Upper lobe of left lung (tissue), 6 donors: Measurements from ENCODE around the gene SAMD4A. TPM values are rescaled to one million over a fixed set of nuclear protein-coding genes. Genes with fewer than 3 reads are reported as not detected.

ENCODE experiments used
- ATAC-seq, 2 donors: fragments of 200-7000 bp; cut with Tn5 transposase; one replicate each; pipeline ENCODE4 v1.9.1; 2022; ENCODE audit warnings: mild to moderate bottlenecking in 2 of 2, moderate library complexity in 2 of 2; ENCODE audit not compliant: low FRiP score in 2 of 2
- DNase-seq, 2 donors: peaks; one replicate each; pipeline ENCODE4 v3.0.0-alpha.2; 2019 to 2020
- H3K27ac ChIP-seq, 4 donors: fragments of 200-600 bp; sonication (generic); one replicate each; pipeline ENCODE4 v1.5.1; 2016 to 2019
- H3K27me3 ChIP-seq, 4 donors: fragments of 200-600 bp; sonication (generic); one replicate each; pipeline ENCODE4 v1.5.1; 2017 to 2019
- H3K36me3 ChIP-seq, 4 donors: fragments of 200-600 bp; sonication (generic); one replicate each; pipeline ENCODE4 v1.5.1; 2016 to 2019
- H3K4me1 ChIP-seq, 4 donors: fragments of 200-600 bp; sonication (generic); one replicate each; pipeline ENCODE4 v1.5.1; 2018 to 2019
- H3K4me3 ChIP-seq, 4 donors: fragments of 200-600 bp; sonication (generic); one replicate each; pipeline ENCODE4 v1.5.1; 2017 to 2019; ENCODE audit warnings: mild to moderate bottlenecking in 2 of 4, moderate library complexity in 1 of 4
- H3K9me3 ChIP-seq, 4 donors: fragments of 200-600 bp; sonication (generic); one replicate each; pipeline ENCODE4 v1.5.1; 2018 to 2019
- CTCF ChIP-seq, 6 experiments: fragments of 450-650 bp in 4 of 6; fragments of 200-600 bp in 2 of 6; sonication (generic) in 2 of 6; IDR thresholded peaks; one replicate each; pipeline ENCODE4 v1.5.1; 2016 to 2019; ENCODE audit warnings: antibody characterized with exemption in 6 of 6
- EP300 ChIP-seq, 4 donors: sonication (generic); formaldehyde crosslinking; IDR thresholded peaks; one replicate each; pipeline ENCODE4 v1.5.1; 2017; ENCODE audit warnings: antibody characterized with exemption in 4 of 4, control low read depth in 2 of 4
- POLR2A ChIP-seq, 4 donors: fragments of 450-650 bp; IDR thresholded peaks; one replicate each; pipeline ENCODE4 v1.5.1; 2016 to 2017; ENCODE audit warnings: antibody characterized with exemption in 4 of 4, mild to moderate bottlenecking in 2 of 4
- POLR2AphosphoS5 ChIP-seq, 2 donors: sonication (generic); formaldehyde crosslinking; IDR thresholded peaks; one replicate each; pipeline ENCODE4 v1.5.1; 2017; ENCODE audit warnings: antibody characterized with exemption in 2 of 2
- WGBS, 2 donors: methylation state at CpG; one replicate each; pipeline ENCODE4 v1.1.5; 2017 to 2018; 5-methylcytosine and 5-hydroxymethylcytosine counted together
- total RNA-seq, 6 donors: library from RNA; depleted of rRNA in 4 of 6; stranded (reverse); fragments of >200 nt in 4 of 6; gene quantifications; one replicate each; pipeline versions ENCODE4 v1.1.0 to v1.2.1, GENCODE V29; 2016 to 2021
- donor health status: DM: no; HTN: no; CAD: no; lungs with moderate emphysema.
- donor health status: DM: no; HTN: yes; CAD: no; lungs with severe emphysema.

SAMD4A gene
- total RNA-seq, 6 donors from 2014 or later: 26.0 to 68.3 (median 37.0) TPM

- no peak for DNase-seq
- no peak for TF ChIP-seq EP300 (IDR thresholded peaks at IDR 0.05)
- no peak for TF ChIP-seq CTCF (IDR thresholded peaks at IDR 0.05)
- TF ChIP-seq POLR2A (IDR thresholded peaks at IDR 0.05): no peak
- no peak for TF ChIP-seq POLR2AphosphoS5 (IDR thresholded peaks at IDR 0.05)
- 89 to 100% methylated on average over 3 to 7 of the region's 7 CpGs for WGBS, 2 donors
- Histone ChIP-seq H3K4me1 (peaks cover 0 to 5% (median 2%) of the 10 kb centered on the region in 4 donors), H3K36me3 (no peaks in the 10 kb centered on the region), H3K9me3 (no peaks in the 10 kb centered on the region), H3K27ac (no peak overlapping the region), H3K27me3 (no peaks in the 10 kb centered on the region), H3K4me3 (no peak overlapping the region)
- no peak for ATAC-seq
These were observed 241.0 kb downstream of the SAMD4A start for GRCh38 chr14:54807881-54808280.

GRCh38 chr14:54808326-54809161, 241.6 kb downstream of the SAMD4A start:
- no peak overlapping the region for H3K4me3 ChIP-seq
- no peak for DNase-seq
- WGBS, 2 donors: 69 to 81% methylated on average over 7 to 8 of the region's 8 CpGs
- no peaks in the 10 kb centered on the region for H3K36me3 ChIP-seq
- no peaks in the 10 kb centered on the region for H3K27me3 ChIP-seq
- no peak overlapping the region for H3K27ac ChIP-seq
- TF ChIP-seq POLR2AphosphoS5 (IDR thresholded peaks at IDR 0.05): no peak
- TF ChIP-seq POLR2A (IDR thresholded peaks at IDR 0.05): no peak
- no peak for TF ChIP-seq EP300 (IDR thresholded peaks at IDR 0.05)
- no peak for TF ChIP-seq CTCF (IDR thresholded peaks at IDR 0.05)
- peaks cover 0 to 5% (median 2%) of the 10 kb centered on the region in 4 donors for H3K4me1 ChIP-seq
- no peak for ATAC-seq
- no peaks in the 10 kb centered on the region for H3K9me3 ChIP-seq

GRCh38 chr14:54809767-54810166, 242.8 kb downstream of the SAMD4A start:
- Histone ChIP-seq H3K27ac (no peak overlapping the region), H3K27me3 (no peaks in the 10 kb centered on the region), H3K9me3 (no peaks in the 10 kb centered on the region), H3K36me3 (no peaks in the 10 kb centered on the region), H3K4me1 (peaks cover 0 to 5% (median 2%) of the 10 kb centered on the region in 4 donors), H3K4me3 (no peak overlapping the region)
- no peak for TF ChIP-seq CTCF (IDR thresholded peaks at IDR 0.05)
- TF ChIP-seq POLR2A (IDR thresholded peaks at IDR 0.05): no peak
- no peak for TF ChIP-seq EP300 (IDR thresholded peaks at IDR 0.05)
- no peak for TF ChIP-seq POLR2AphosphoS5 (IDR thresholded peaks at IDR 0.05)
- DNase-seq: no peak
- no peak for ATAC-seq
- WGBS, 2 donors: 83 to 94% methylated on average over 8 of the region's 8 CpGs

- H3K27ac ChIP-seq: no peak overlapping the region
- H3K9me3 ChIP-seq: no peaks in the 10 kb centered on the region
- no peak for TF ChIP-seq POLR2AphosphoS5 (IDR thresholded peaks at IDR 0.05)
- TF ChIP-seq CTCF (IDR thresholded peaks at IDR 0.05): no peak
- TF ChIP-seq POLR2A (IDR thresholded peaks at IDR 0.05): no peak
- TF ChIP-seq EP300 (IDR thresholded peaks at IDR 0.05): no peak
- H3K36me3 ChIP-seq: no peaks in the 10 kb centered on the region
- WGBS, 2 donors: 86 to 90% methylated on average over 6 of the region's 6 CpGs
- no peak overlapping the region for H3K4me3 ChIP-seq
- DNase-seq (no peak), ATAC-seq (no peak)
- H3K4me1 ChIP-seq: no peaks in the 10 kb centered on the region
- H3K27me3 ChIP-seq: no peaks in the 10 kb centered on the region
These were observed 245.7 kb downstream of the SAMD4A start for GRCh38 chr14:54812617-54813016.

GRCh38 chr14:54813081-54813480, 246.2 kb downstream of the SAMD4A start:
- WGBS, 2 donors: 79 to 98% methylated on average over 2 of the region's 2 CpGs
- H3K27me3 ChIP-seq: no peaks in the 10 kb centered on the region
- TF ChIP-seq EP300 (IDR thresholded peaks at IDR 0.05) (no peak), POLR2AphosphoS5 (IDR thresholded peaks at IDR 0.05) (no peak), POLR2A (IDR thresholded peaks at IDR 0.05) (no peak), CTCF (IDR thresholded peaks at IDR 0.05) (no peak)
- ATAC-seq (no peak), DNase-seq (no peak)
- no peaks in the 10 kb centered on the region for H3K4me1 ChIP-seq
- no peak overlapping the region for H3K27ac ChIP-seq
- H3K9me3 ChIP-seq: no peaks in the 10 kb centered on the region
- H3K36me3 ChIP-seq: no peaks in the 10 kb centered on the region
- no peak overlapping the region for H3K4me3 ChIP-seq
